GM23338 (cell line): ENCODE results near the gene PHRF1. TPM values are rescaled to one million over a fixed set of nuclear protein-coding genes. Genes with fewer than 3 reads are reported as not detected.
A peak's percentile ranks its signal among the peaks of the same experiment; 100 is the strongest.

Source experiments
- ATAC-seq: fragments of 200-7000 bp; cut with Tn5 transposase; 3 replicates; pipeline ENCODE4 v1.9.1; 2020
- DNase-seq: peaks from one replicate; pipeline ENCODE4 v3.0.0-alpha.2; 2015; ENCODE audit warnings: low spot score
- H2AFZ ChIP-seq: fragments of 200-600 bp; sonication (generic); 2 replicates; pipeline ENCODE4 v1.8.0; 2016; ENCODE audit warnings: antibody characterized with exemption, mild to moderate bottlenecking, moderate library complexity
- H3F3A ChIP-seq: fragments of 200-600 bp; sonication (generic); replicated peaks from 2 replicates; pipeline ENCODE4 v1.8.0; 2017; ENCODE audit warnings: antibody characterized with exemption, mixed run types, low read depth
- H3K27ac ChIP-seq: fragments of 200-600 bp; sonication (generic); 2 replicates; pipeline ENCODE4 v1.6.1; 2016; ENCODE audit warnings: low read depth
- H3K27me3 ChIP-seq: fragments of 200-600 bp; sonication (generic); 2 replicates; pipeline ENCODE4 v1.8.0; 2016; ENCODE audit warnings: mild to moderate bottlenecking, mixed run types, moderate library complexity; ENCODE audit not compliant: insufficient read depth
- H3K36me3 ChIP-seq: fragments of 200-600 bp; sonication (generic); 2 replicates; pipeline ENCODE4 v1.8.0; 2016; ENCODE audit warnings: mild to moderate bottlenecking; ENCODE audit not compliant: insufficient read depth
- H3K4me1 ChIP-seq: fragments of 200-600 bp; sonication (generic); 2 replicates; pipeline ENCODE4 v1.8.0; 2016; ENCODE audit warnings: mild to moderate bottlenecking, moderate library complexity; ENCODE audit not compliant: insufficient read depth
- H3K4me2 ChIP-seq: fragments of 200-600 bp; sonication (generic); 2 replicates; pipeline ENCODE4 v1.7.1; 2017; ENCODE audit warnings: mixed run types
- H3K4me3 ChIP-seq: fragments of 200-600 bp; sonication (generic); 2 replicates; pipeline ENCODE4 v1.6.1; 2016; ENCODE audit warnings: mixed run types
- H3K79me2 ChIP-seq: fragments of 200-600 bp; sonication (generic); replicated peaks from 2 replicates; pipeline ENCODE4 v1.8.0; 2017; ENCODE audit warnings: mild to moderate bottlenecking; ENCODE audit not compliant: insufficient read depth
- H3K9me2 ChIP-seq: fragments of 200-600 bp; sonication (generic); 2 replicates; pipeline ENCODE4 v1.8.0; 2017; ENCODE audit not compliant: insufficient read depth
- H4K20me1 ChIP-seq: fragments of 200-600 bp; sonication (generic); replicated peaks from 2 replicates; pipeline ENCODE4 v1.8.0; 2017; ENCODE audit warnings: mild to moderate bottlenecking; ENCODE audit not compliant: insufficient read depth
- H3K27ac Mint-ChIP-seq: 2 replicates; pipeline ENCODE4 v1.8.0; 2020; ENCODE audit warnings: inconsistent platforms, mild to moderate bottlenecking, moderate library complexity, mixed read lengths
- H3K27me3 Mint-ChIP-seq: 3 replicates; pipeline ENCODE4 v1.8.0; 2022; ENCODE audit warnings: low read depth, mild to moderate bottlenecking, moderate library complexity, mixed read lengths, inconsistent platforms; ENCODE audit not compliant: insufficient read depth, poor library complexity
- H3K36me3 Mint-ChIP-seq: 3 replicates; pipeline ENCODE4 v1.8.0; 2021; ENCODE audit warnings: low read depth, mild to moderate bottlenecking, inconsistent platforms, moderate library complexity, mixed read lengths
- H3K4me1 Mint-ChIP-seq: 3 replicates; pipeline ENCODE4 v1.8.0; 2020; ENCODE audit warnings: mild to moderate bottlenecking, inconsistent platforms, mixed read lengths
- H3K4me3 Mint-ChIP-seq: 3 replicates; pipeline ENCODE4 v1.8.0; 2021; ENCODE audit warnings: moderate library complexity, mild to moderate bottlenecking, inconsistent platforms, mixed read lengths
- H3K9me3 Mint-ChIP-seq: 3 replicates; pipeline ENCODE4 v1.8.0; 2020; ENCODE audit warnings: moderate library complexity, mild to moderate bottlenecking, inconsistent platforms, mixed read lengths
- EZH2 ChIP-seq: fragments of 200-600 bp; sonication (generic); IDR thresholded peaks from one replicate; pipeline ENCODE4 v1.8.0; 2017; ENCODE audit warnings: antibody characterized with exemption, mild to moderate bottlenecking, low read depth; ENCODE audit not compliant: unreplicated experiment
- POLR2AphosphoS5 ChIP-seq: IDR thresholded peaks from 2 replicates; pipeline ENCODE4 v1.6.1; 2016; ENCODE audit warnings: antibody characterized with exemption, low read depth
- polyA plus RNA-seq: library from polyadenylated mRNA; unstranded; fragments of >200 nt; fragmentation: Nextera tagmentation; extraction: Ambion mirVana; gene quantifications from 2 replicates; pipeline ENCODE4 v1.2.1, GENCODE V29; 2016
- total RNA-seq: library from RNA; depleted of rRNA; stranded (reverse); fragments of >200 nt; shearing (Covaris generic); gene quantifications from 2 replicates; pipeline ENCODE4 v1.2.3, GENCODE V29; 2014
- TF ChIP-seq, protein P1 (sequence below), 2 experiments: fragments of 200-600 bp in 1 of 2; sonication (generic) in 1 of 2; conservative IDR thresholded peaks; 2 replicates each; pipeline versions ENCODE4 v1.5.1 to v1.6.1; 2016 to 2017; ENCODE audit warnings: antibody characterized with exemption in 2 of 2, low read depth in 2 of 2, mild to moderate bottlenecking in 2 of 2, moderate library complexity in 1 of 2

PHRF1 gene
- total and polyA plus RNA-seq, 2 experiments from 2014 or later: 11.0 to 45.9 TPM

DNA sequence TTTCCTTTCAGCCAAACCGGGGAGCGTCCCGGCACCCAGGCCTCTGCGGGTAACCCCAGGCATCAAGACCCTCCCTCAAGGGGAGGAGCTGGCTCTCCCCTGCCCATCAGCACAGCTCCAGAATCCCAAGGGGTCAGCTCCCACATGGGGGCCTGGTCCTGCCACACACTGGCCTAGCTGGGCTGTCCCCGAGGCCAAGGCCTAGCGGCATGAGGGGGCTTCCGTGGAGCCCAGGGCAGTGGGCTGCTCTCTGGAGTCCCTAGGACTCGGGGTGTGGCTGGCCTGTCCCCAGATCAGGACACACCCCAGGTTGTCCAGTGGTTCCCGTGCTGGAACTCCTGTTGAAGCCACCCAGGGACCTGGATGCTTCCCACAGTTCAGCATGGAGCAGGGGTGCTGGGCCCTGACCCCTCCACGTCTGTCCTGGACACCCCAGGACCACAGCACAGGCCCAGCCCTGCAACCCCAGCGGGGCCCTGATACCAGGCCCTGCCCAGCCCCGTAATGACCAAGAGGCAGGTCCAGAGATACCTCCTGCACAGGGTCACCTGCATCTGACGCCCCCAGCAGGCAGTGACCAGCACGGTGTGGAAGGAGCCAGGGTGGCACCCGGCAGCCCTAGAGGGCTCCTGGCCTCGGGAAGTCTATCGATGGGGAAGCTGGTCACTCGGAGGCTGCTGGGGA lies 46.4 kb upstream of the PHRF1 start:
- no peaks in the 10 kb centered on the region for H3K9me2 ChIP-seq
- no peaks in the 10 kb centered on the region for H3K36me3 ChIP-seq
- no peaks in the 10 kb centered on the region for H3K9me3 Mint-ChIP-seq
- no peak overlapping the region for H3K27ac Mint-ChIP-seq
- H3K4me3 ChIP-seq: no peak overlapping the region
- H2AFZ ChIP-seq: no peak overlapping the region
- H3K4me2 ChIP-seq: no peak overlapping the region
- H3F3A ChIP-seq: no peaks in the 10 kb centered on the region
- H3K27me3 ChIP-seq: no peaks in the 10 kb centered on the region
- H3K36me3 Mint-ChIP-seq: peaks cover 8% of the 10 kb centered on the region; the same call in 2 of the 3 replicates
- no peaks in the 10 kb centered on the region; the same call in 1 of the 2 replicates for H3K79me2 ChIP-seq
- 0 out of 2 replicates have a peak, but pooled peaks cover 2% of the 10 kb centered on the region for H4K20me1 ChIP-seq
- no peak overlapping the region for H3K27ac ChIP-seq
- no peak overlapping the region for H3K4me3 Mint-ChIP-seq
- TF ChIP-seq, protein P1, sequence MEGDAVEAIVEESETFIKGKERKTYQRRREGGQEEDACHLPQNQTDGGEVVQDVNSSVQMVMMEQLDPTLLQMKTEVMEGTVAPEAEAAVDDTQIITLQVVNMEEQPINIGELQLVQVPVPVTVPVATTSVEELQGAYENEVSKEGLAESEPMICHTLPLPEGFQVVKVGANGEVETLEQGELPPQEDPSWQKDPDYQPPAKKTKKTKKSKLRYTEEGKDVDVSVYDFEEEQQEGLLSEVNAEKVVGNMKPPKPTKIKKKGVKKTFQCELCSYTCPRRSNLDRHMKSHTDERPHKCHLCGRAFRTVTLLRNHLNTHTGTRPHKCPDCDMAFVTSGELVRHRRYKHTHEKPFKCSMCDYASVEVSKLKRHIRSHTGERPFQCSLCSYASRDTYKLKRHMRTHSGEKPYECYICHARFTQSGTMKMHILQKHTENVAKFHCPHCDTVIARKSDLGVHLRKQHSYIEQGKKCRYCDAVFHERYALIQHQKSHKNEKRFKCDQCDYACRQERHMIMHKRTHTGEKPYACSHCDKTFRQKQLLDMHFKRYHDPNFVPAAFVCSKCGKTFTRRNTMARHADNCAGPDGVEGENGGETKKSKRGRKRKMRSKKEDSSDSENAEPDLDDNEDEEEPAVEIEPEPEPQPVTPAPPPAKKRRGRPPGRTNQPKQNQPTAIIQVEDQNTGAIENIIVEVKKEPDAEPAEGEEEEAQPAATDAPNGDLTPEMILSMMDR (conservative IDR thresholded peaks at IDR 0.05; ENCODE audit: low read depth in 2 of 2): 0 out of 4 replicates have a peak, but pooled peaks of 1 of the 2 experiments have one; percentile 11
- TF ChIP-seq EZH2: no peak
- H3K27me3 Mint-ChIP-seq: peaks cover 11% of the 10 kb centered on the region
- H3K4me1 ChIP-seq: no peaks in the 10 kb centered on the region
- no peak for DNase-seq
- ATAC-seq: no peak; the same call in 2 of the 3 replicates
- H3K4me1 Mint-ChIP-seq: no peaks in the 10 kb centered on the region

DNA sequence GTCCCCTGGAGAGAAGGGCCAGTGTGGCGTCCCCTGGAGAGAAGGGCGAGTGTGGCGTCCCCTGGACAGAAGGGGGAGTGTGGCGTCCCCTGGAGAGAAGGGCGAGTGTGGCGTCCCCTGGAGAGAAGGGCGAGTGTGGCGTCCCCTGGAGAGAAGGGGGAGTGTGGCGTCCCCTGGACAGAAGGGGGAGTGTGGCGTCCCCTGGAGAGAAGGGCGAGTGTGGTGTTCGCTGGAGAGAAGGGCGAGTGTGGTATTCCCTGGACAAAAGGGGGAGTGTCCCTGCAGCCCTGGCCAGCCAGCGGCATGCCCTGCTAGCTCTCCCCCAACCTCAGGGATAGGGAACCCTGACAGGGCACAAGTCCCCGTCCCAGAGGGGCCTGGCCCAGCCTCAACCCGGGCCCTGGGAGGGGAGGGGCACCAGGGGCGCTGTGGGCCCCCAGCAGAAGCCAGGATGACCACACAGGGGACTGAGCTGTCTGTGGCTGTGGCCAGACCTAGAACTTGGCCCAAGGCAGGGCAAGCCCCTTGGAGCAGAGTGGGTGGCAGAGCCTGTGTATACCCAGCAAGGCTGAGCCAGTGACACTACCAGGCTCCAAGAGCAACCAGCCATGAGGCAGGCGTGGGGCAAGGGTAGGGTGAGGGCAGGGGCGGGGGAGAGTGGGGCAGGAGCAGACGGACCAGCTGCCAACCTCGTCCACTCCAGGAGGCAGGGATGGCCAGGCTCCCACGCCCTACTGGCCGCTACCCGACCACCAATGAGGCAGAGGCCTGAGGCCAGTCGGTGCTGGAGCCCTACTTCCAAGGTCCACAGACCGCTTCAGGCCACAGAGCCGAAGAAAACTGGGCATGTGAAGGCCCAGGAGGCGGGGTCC lies 45.1 kb upstream of the PHRF1 start:
- Mint-ChIP-seq H3K4me3 (no peak overlapping the region), H3K27ac (no peak overlapping the region), H3K4me1 (peaks cover 2% of the 10 kb centered on the region; the same call in 2 of the 3 replicates), H3K27me3 (peaks cover 10% of the 10 kb centered on the region), H3K9me3 (peaks cover 2% of the 10 kb centered on the region; the same call in 2 of the 3 replicates), H3K36me3 (peaks cover 10% of the 10 kb centered on the region; the same call in 2 of the 3 replicates)
- no peaks in the 10 kb centered on the region for H3K9me2 ChIP-seq
- 0 out of 2 replicates have a peak, but pooled peaks cover 2% of the 10 kb centered on the region for H4K20me1 ChIP-seq
- no peak for DNase-seq
- TF ChIP-seq, protein P1 (conservative IDR thresholded peaks at IDR 0.05; ENCODE audit: low read depth in 2 of 2): no peak
- no peak for TF ChIP-seq POLR2AphosphoS5
- no peaks in the 10 kb centered on the region; the same call in 1 of the 2 replicates for H3K79me2 ChIP-seq
- peaks cover 1% of the 10 kb centered on the region; the same call in 1 of the 2 replicates for H3K27me3 ChIP-seq
- no peaks in the 10 kb centered on the region for H3K36me3 ChIP-seq
- peaks cover 3% of the 10 kb centered on the region for H3F3A ChIP-seq
- H3K27ac ChIP-seq: no peak overlapping the region
- no peak overlapping the region for H3K4me2 ChIP-seq
- no peak overlapping the region for H3K4me3 ChIP-seq
- no peak for ATAC-seq
- H2AFZ ChIP-seq: no peak overlapping the region
- H3K4me1 ChIP-seq: no peaks in the 10 kb centered on the region
